Stimulated activated naive CD8-positive, alpha-beta T cell treated with anti-CD3 and anti-CD28 coated beads, Interleukin-15, Interleukin-2, amounts not matched to agents 100 U/mL and 50 U/mL, for 24 hours (primary cell): ENCODE measurements around the gene ITGA2B.
"Not testable (repeated sequence)": the region's sequence is repeated elsewhere in the genome, so short reads cannot be mapped to it uniquely, and the experiment has no call there.

Source experiments
- ATAC-seq: fragments of 150-1000 bp; cut with Tn5 transposase; one replicate; pipeline ENCODE4 v1.10.0; 2021
- DNase-seq: peaks from one replicate; pipeline ENCODE4 v3.0.0; 2021

The ITGA2B gene

DNA sequence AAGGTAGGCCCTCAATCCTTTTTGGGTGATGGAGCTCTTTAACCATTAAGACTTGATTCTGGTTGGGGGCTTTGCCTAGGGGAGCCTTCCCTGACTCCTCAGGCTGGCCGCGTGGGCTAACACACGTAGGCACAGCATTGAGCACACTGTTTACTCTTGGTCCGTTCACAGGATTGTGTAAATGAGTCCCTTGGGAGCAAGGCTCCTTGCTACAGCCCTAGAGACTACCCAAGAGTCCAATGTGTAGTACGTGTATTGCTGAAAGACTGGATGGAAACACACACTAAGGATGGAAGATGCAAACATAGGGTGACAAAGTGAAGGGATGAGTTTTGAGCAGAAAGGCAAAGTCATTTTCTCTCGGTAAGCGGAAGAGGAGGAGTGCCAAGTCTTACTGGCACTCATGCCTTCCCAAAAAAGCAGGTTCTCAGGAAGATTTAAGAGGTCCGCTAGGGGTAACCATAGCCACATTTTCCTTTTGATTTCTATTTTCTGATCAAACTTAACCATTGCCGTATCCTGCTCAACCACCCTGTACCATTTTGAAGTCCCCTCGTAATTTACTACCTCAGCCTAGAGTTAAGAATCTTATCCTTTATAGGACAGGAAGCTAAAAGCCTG lies 911 bp upstream of the ITGA2B start:
- DNase-seq (no peak), ATAC-seq (no peak)

DNA sequence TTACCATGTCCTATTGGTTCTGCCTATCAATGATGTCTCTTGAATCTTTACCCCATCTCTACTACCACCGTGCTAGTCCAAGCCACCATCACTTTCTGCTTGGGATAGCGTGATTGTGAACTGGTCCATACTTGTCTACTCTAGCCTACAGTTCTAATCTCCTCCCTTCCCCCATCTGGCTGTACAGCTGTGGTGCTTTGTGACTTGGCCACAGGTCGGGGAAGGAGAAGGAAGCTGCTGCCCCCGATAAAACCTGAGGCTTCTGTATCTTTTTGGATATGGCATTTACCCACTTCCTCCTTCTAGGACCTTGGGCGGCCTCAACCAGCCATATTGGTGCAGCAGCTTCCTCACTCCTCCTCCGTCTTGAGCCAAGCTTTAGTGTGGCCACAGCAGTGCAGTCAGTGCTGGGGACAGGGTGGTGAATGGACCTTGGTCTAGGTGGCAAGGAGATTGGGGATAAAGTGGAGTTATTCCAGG lies 314 bp upstream of the ITGA2B start:
- no peak for DNase-seq
- ATAC-seq: no peak

DNA sequence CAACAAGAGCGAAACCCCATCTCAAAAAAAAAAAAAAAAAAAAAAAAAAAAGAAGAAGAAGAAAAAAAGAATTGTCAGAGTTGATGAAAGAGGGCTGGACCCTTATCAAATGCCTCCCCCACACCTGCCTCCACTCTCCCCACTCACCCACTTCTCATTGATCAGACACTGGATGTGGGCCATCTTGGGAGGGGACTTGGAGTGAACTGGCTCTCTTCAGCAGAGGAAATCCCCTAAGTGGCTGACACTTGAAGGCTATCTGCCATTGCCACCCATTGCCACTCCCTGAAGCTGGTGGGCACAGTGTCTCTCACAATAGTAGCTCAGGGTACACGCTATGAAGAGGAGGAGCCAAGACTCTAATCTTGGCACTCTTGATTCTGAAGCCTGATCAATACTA lies 1.6 kb downstream of the ITGA2B start:
- ATAC-seq: no peak
- DNase-seq: no peak

DNA sequence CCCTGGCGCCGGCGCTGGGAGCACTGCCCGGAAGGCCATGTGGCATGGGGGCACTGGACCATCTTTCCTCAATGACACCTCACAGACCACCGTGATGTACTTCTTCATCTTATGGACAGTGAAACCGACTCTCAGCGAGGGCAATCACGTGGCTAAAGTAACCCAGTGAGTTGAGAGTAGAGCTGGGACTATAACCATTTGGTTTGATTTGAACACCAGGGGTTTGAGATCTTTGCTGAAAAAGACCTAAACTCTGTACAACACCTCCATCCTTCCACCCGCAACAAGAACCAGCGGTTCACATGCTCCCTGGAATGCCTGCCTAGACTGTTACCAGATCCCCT lies 3.3 kb downstream of the ITGA2B start:
- no peak for ATAC-seq
- no peak for DNase-seq

DNA sequence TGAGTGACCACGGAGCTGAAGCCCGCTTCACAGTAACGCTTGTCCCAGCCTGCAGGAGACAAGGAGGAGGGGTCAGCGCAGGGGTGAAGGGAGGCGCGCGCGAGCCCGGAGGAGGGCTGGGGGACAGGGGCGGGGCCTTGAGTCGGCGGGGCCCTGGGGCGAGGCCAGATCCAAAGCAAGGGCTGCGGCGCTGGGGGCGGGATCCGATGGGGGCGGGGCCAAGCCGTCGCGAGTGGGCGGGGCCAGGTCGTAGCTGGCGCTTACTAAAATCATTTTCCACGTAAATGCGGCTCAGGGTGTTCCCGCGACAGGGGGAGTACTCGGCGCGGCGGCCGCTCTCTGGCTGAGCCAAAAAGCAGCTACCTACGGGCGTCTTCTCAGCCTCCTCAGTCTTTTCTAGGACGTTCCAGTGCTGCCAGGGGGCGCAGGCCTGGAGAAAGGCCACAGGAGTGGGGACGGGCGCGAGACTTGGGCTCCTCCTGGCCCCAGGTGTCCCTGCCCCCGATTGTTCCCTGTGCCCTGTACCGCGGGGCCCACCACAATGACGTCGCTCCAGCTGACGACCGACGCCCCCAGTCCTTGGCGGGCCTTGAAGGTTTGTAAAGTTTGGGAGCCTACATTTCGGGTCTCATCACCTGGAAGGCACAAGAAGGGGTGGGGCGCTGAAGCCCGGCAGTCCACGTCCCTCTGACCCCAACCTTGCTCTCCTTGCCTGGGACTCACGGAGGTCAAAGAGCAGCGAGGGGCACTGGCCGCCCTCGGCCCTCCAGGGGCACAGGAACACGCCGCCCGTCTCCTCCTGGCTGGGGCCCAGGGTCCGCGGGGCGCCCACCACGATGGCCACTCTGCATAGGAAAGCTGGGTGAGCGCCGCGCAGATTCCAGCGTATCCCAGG lies 3.9 kb downstream of the ITGA2B start:
- DNase-seq: peak; percentile 88
- peak; percentile 87 for ATAC-seq

DNA sequence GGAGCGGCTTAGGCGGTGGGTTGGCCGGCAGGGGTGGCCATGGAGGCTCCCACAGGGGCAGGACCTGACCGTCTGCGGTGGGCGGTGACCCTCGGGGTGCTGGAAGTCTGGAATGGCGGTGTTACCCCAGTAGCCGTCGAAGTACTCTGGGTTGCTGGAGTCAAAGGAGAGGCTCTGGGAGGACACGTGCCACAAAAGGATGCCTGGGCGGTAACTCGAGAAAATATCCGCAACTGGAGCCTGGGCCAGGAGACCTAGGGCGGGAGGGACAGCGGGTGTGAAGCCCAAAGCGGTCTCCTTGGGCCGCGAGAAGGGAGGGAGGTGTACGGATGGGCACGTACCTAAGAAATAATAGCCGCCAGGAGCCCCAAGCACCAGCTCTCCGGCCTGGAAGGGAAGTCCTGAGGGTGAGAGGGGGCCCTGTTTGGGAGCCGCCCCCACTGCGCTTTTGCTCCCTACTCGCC lies 4.6 kb downstream of the ITGA2B start:
- DNase-seq (no peak), ATAC-seq (no peak)

DNA sequence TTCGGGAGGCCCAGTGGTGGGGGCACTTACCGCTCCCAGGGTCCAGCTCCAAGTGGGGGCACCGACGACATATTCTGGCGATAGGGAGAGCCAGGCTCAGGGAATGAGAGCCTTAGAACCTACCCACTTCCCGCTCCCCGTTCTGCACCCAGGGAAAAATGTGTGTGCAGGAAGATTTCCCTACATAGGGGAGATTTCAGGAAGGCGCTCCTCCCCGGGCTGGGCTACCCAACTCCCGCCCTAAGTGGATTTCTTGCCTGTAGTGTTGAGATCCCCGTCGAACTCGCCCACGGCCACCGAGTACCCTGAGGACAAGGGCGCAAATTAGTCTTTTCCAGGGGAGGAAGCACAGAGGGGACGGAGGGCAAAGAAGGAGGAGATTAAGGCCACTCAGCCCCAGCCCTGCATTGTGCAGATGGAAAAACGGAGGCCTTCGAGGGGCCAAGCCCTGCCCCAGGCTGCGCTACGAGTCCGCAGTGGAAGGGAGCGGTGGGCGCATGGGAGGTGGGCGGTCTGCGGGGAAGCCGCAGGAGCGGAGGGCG lies 5.1 kb downstream of the ITGA2B start:
- ATAC-seq: no peak

DNA sequence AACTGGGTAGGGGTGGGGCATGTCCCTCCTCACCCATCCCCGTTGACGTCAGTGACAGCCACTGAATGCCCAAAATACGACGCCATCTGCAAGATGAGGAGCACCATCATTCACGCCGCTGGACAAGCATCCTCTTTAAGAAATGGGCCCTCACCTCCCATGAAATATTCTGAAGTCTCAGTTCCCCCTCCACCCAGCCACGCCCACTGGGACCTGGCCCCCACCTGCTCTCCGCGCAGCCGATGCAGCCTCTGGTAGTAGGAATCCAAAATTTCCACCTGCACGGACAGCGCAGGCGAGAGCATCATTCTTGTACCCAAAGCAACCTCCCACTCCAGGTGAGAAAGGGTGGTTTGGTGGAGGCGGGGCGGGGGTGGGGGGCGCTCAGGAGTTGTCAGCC lies 5.6 kb downstream of the ITGA2B start:
- no peak for DNase-seq
- no peak for ATAC-seq

More for the DNA sequence above, 5.1 kb downstream of the ITGA2B start:
- DNase-seq: no peak

DNA sequence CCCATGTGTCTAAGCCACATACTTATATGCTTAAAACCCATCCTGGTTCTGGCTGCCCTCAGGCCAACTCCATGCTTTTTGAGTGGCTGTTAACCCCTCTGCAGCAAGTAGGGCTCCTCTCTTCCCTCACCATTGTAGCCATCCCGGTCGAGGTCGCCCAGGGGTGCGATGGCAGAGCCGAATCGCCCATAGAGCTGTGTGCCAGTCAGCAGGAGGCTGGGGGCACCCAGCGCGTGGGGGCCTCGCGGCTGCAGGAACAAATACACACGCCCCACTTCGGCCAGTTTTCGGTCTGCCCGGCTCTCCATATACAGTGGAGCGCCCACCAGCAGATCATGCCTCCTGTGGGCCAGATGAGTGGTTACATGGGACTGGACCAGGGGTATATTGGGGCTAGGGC lies 6.1 kb downstream of the ITGA2B start:
- DNase-seq: no peak
- ATAC-seq: no peak

DNA sequence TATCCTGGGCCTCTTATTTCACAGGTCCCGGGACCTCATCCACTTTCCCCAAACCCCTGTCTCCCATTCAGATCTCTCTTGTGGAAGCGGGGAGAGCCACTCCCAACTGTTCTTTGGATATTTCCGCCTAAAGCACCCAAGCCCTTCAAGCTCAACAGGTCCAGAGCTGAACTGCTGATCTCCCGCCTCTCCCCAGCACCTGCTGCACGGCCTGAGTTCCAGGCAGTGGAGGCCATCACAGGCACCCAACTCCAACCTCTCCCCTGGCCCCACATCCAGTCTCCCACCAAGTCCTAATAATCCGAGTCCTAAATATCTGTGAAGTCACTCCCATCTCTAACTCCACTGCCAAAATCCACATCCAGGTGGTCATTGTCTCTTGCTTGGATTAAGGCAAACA lies 6.5 kb downstream of the ITGA2B start:
- ATAC-seq (no peak), DNase-seq (no peak)

DNA sequence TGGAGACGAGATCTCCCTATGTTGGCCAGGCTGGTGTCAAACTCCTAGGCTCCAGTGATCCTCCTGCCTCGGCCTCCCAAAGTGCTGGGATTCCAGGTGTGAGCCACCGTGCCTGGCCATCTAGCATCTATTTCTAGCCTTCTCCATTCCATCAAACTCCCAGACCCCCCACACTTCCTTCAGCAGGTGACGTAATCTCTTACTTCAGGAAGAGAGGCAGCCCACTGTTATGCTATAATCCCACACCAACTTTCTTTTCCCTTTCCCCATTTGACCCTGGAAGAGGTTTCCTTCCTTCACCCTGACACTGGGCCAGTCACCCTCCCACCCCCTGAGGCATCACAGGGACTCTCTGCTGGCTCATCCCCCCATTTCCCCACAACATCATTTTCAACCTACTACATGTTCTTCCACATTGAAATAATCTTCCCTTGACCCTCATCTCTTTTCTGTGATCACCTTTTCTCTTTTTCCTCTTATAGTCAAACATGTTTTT lies 7.6 kb downstream of the ITGA2B start:
- ATAC-seq: no peak

DNA sequence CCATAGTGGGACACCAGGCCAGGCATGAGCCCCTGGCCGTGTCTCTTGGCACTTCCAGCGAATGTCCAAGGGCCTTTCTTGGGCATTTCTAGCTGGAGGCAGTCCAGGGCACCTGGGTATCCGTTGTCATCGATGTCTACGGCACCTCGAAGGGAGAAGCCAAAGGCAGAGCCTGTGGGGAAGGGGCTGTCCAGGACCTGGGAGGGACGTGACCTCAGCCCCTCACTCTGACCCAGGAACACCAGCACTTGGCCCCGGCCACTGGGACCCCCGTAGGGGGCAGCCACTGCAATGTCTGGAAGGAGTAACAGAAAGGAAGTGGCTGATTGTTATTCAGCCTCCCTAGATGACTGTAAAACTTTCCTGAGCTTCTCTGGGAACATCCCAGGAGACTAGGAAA lies 8.7 kb downstream of the ITGA2B start:
- no peak for ATAC-seq
- DNase-seq: no peak

More for the DNA sequence above, 7.6 kb downstream of the ITGA2B start:
- DNase-seq: no peak

DNA sequence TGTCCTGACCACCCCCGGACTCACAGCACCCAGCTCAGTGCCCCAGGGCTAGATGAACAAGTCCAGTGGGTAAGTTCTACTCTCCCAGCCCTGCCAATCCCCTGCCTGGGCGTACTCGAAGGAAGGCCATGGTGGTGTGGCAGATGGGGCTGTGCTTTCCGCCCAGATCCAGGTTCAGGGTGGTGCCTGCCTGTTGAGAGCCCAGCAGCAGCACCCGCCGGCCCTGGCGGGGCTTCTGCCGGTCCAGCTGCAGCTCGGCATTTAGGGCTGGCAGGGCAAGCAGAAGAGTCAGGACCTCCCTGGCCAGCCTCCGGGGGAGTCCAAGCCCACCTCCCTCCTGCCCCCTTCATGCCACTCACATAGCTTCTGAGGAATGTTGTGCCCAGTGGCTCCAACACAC lies 9.6 kb downstream of the ITGA2B start:
- no peak for ATAC-seq
- no peak for DNase-seq

DNA sequence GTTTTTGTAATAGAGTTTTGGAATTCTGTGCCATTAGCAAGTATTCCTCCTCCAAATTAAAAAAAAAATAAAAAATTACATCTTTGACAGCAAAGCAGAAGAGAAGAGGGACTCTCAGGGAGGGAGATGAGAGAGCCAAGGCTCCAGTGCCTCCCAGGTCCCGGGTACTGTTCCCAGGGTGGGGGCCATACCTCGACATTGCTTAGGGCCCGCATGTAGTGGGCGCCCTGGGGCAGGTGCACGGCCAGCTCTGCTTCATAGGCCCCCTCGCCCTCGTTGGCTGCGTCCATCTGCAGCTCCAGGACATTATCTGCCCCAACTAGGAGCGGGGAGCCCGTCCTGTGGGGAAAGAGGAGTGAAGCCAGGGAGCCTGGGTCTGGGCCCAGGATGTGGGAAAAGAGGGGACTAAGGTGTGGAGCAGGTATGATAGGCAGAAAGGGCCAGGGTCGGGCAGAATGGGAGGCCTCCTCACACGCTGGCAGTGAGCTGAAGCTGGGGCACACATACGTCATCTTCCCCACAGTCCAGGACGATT lies 11.2 kb downstream of the ITGA2B start:
- DNase-seq: no peak
- ATAC-seq: no peak

DNA sequence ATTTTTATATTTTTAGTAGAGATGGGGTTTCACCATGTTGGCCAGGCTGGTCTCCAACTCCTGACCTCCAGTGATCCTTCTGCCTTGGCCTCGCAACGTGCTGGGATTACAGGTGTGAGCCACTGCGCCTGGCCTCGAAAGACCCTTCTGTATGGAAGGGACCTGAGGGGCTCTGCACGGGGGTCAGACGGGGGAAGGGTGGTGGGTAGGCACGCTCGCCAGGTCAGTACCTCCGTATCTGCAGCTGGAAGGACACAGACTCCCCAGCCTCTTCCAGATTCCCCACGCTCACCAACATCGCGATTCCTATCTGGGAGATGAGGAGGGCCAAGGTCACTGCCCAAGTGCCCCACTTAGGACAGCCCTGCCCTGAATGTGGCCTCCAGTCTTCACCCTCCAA lies 12.7 kb downstream of the ITGA2B start:
- ATAC-seq (no peak), DNase-seq (no peak)

DNA sequence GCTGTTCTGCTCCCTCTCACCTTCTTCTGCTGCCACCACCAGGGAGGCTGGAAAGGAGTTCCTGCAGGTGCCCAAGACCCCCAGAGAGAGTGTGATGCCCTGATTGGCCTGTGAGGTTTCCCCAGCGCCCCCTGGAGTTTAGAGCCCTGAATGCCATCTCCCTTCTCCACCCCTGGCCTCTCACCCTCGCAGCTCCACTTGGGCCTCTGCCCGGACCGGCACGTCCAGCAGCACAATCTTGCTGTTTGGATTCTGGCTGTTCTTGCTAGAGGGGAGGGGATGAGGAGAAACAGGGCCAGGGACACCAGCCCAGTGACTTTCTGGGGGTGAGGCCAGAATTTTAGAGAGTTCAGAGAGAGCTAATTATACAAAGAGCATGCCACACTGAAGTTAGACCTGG lies 13.3 kb downstream of the ITGA2B start:
- ATAC-seq (no peak), DNase-seq (peak; percentile 52)

DNA sequence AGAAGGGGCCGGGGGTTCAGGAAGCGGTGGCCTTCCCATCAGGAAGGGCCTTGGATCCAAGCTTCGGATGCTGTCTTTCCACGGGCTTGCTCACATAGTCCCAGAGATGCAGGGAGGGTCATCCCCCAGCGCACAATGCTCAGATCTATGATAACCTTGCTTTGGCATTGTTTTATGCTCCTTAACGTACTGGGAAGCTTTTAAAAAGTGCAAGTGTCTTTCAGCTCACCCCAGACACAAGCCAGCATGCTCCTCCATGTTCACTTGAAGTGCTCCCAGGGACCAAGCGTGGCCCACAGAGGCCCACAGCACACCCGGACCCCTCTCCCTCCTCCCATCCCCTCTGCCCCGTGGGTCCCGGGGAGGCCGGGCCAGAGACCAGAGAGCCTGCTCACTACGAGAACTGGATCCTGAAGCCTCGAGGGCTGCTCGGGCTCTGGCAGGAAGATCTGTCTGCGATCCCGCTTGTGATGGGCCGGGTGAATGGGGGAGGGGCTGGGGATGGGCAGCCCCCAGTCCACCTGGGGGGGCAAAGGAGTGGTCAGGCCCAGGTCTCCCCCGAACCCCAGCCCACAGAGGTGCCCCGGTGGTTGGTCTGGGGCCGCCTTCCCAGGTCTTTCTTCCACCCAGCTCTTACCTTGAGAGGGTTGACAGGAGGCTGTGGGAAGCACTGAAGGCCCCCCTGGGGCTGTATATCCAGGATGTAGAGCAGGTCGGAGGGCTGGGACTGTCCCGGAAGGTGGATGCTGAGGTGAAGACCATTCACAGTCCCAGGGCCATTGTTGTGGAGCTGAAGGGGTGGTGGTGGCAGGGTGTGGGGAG lies 14.0 kb downstream of the ITGA2B start:
- ATAC-seq (no peak), DNase-seq (no peak)

DNA sequence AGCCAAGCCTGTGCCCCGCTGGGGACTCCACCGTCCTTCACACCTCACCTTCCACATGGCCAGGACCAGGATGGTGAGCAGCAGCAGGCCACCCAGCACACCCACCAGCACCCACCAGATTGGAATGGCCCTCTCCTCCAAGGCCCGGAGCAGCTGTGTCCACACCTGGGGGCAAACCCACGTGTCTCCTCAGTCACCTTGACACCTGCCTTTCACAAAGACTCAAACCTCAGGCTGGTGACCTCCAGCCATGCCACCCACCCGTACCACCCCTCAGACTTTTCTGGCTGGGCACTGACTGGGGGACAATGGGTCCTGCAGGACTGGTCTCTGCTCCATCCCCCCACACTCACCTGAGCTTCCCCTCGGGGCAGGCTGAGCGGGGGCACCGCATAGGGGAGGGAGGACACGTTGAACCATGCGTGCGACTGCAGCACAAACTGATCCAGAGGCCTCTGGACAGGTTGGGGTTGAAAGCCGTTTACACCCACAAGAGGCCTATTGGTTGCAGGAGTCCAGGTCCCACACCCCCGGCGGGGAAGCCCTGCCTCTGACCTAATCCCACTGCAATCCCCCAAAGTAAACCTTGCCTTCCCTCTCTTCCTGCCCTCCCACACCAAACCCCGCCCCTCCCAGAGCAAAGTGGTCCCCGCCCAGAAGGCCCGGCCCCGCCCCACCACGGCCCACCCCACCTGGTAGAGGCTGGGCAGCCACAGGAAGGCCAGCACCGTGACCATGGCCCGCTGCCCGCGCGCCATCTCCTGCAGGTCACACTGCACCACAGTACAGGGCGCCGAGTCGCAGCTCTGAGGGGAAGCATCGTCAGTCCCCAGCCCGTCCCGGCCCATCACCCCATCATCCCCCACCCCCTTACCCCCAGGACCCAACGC lies 14.9 kb downstream of the ITGA2B start:
- DNase-seq: peak; percentile 15
- ATAC-seq: no peak

DNA sequence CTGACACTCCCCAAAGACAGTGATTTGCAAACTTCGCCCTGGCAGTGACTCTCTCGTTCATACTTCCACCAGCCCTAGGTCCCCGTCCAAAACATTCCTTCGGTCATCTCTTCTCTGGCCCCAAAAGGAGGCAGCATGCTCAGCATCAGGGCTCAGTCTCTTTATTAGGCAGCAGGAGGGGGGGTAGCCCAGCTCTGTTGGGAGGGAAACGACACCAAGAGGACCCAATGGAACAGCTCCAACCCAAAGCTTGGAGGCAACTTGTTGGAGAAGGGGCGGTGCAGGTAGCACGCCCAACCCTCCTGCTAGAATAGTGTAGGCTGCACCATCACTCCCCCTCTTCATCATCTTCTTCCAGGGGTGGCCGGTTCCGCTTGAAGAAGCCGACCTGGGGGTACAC lies 17.4 kb downstream of the ITGA2B start:
- DNase-seq (no peak), ATAC-seq (no peak)

DNA sequence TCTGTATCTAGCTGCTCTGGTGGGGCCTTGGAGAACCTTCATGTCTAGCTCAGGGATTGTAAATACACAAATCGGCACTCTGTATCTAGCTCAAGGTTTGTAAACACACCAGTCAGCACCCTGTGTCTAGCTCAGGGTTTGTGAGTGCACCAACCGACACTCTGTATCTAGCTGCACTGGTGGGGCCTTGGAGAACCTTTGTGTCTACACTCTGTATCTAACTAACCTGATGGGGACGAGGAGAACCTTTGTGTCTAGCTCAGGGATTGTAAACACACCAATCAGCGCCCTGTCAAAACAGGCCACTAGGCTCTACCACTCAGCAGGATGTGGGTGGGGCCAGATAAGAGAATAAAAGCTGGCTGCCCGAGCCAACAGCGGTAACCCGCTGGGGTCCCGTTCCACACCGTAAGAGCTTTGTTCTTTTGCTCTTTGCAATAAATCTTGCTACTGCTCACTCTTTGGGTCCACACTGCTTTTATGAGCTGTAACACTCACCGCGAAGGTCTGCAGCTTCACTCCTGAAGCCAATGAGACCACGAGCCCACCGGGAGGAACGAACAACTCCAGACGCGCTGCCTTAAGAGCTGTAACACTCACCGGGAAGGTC lies 19.9 kb downstream of the ITGA2B start:
- ATAC-seq, DNase-seq: not testable (repeated sequence)
